GM13977 (cell line): ENCODE results near the gene CIBAR2.

Source experiments
- DNase-seq: peaks from one replicate; pipeline ENCODE4 v3.0.0; 2012; ENCODE audit warnings: low spot score
- CTCF ChIP-seq: IDR thresholded peaks from 2 replicates; pipeline ENCODE4 v1.5.1; 2012; ENCODE audit warnings: mild to moderate bottlenecking, control low read depth; ENCODE audit not compliant: insufficient read depth; ENCODE audit errors: extremely low read depth, missing control alignments
- in situ Hi-C: fragments of 300-500 bp; cut with MboI; formaldehyde crosslinking; loops from one replicate; pipeline ENCODE4 v1.12.0; 2022; ENCODE audit warnings: low sequenced_read_pairs, low pct_unique_long_range_greater_than_20kb, mixed read lengths, inconsistent platforms; ENCODE audit not compliant: unreplicated experiment

Gene CIBAR2

GRCh38 chr16:85150331-85150940, 38.2 kb upstream of the CIBAR2 start:
- no peak for TF ChIP-seq CTCF
- in situ Hi-C loops = no loop called here
- DNase-seq = no peak

- no peak for TF ChIP-seq CTCF
- in situ Hi-C loops = no loop called here
- DNase-seq = no peak
These were observed 37.5 kb upstream of the CIBAR2 start for GRCh38 chr16:85149776-85150175.

GRCh38 chr16:85148931-85149330, 36.7 kb upstream of the CIBAR2 start:
- in situ Hi-C loops = no loop called here
- TF ChIP-seq CTCF = no peak

GRCh38 chr16:85146922-85147651, 34.8 kb upstream of the CIBAR2 start:
- TF ChIP-seq CTCF = no peak
- in situ Hi-C loops = no loop called here

More at GRCh38 chr16:85148931-85149330, 36.7 kb upstream of the CIBAR2 start:
- DNase-seq = no peak

GRCh38 chr16:85146532-85146797, 34.2 kb upstream of the CIBAR2 start:
- in situ Hi-C loops = no loop called here
- TF ChIP-seq CTCF = no peak
- DNase-seq = no peak

More at GRCh38 chr16:85146922-85147651, 34.8 kb upstream of the CIBAR2 start:
- no peak for DNase-seq

GRCh38 chr16:85145734-85146531, 33.7 kb upstream of the CIBAR2 start:
- no peak for TF ChIP-seq CTCF
- in situ Hi-C loops = no loop called here

More at GRCh38 chr16:85145734-85146531, 33.7 kb upstream of the CIBAR2 start:
- DNase-seq = no peak
